GM19372 (cell line): Measurements from ENCODE around the gene LTN1.
A peak's percentile ranks its signal among the peaks of the same experiment; 100 is the strongest.

Experiments
- ATAC-seq: cut with Tn5 transposase; IDR thresholded peaks from one replicate; pipeline ENCODE4 v1.9.1; 2021; ENCODE audit warnings: mild to moderate bottlenecking, low read depth, moderate library complexity; ENCODE audit not compliant: unreplicated experiment

LTN1 gene

DNA sequence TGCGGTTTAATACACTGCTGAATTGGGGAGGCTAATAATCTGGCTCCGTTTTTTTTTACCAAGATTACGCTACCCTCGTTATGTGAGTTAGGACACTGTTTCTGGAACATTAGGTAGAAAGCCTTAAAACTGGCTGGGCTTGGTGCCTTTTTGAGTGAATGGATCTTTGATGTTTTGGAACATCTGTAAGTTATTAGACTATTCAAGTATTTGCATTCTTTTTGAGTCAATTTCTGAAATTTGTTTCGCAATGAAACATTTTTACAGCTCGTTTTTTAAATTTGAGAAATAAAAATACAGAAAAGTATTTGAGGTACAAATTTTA lies 106.9 kb downstream of the LTN1 start:
- no peak for ATAC-seq

DNA sequence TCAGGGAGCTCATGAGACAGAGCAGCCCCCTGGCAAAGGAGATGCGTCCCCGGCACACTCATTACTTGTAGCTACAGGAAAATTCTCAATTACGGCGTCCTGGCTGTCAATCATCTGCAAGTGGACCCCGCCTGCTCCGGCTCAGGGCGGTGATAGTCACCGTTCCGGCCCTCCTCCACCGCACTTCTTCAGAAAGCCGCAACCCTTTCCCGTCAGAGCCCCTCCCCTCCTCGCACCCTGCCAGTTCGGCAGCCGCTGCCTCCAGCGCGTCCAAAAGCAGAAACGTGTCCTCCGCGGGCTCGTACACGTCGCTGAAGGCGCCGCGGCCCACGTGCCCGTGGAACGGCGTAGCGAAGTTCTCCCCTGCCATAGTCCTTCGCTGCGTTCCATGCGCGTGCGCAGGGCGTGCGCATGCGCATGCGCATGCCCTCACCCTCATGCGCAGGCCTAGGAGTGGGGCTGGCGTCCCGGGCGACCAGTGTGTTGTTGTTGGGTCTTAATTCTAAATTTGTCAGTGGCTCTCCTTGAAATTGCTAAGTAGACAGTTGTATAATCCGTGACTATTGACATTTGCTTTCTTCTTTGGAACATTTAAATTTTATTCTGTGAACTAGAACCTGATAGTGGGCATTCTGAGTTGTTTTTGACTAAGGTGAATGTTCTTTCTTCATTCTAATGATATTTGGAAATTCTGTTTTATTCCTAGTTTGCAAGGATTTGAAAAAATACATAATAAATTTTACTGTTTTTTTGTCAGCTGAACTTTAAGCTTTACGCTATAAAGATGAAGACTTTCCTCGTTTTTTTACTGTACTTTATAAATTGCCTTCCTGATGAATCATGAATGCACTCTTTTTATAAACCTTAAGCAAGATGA lies 107.5 kb downstream of the LTN1 start:
- peak; percentile 98 for ATAC-seq

DNA sequence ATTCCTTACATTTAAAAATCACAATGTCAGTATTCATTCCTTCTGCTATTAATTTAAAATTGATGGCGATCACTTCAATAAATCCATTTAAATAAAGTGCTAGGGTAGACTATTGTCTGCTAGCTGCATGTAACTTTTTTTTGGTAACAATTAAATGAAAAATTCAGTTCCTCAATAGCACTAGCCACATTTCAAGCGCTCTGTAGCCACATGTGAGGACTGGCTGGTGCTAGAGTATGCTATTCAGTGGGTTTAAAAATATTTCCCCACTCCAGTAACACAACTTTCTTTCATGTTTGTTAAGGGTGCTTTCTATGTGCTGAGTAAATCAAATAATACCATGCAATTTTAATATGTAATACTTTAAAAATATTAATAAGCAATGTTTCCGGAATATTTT lies 108.2 kb downstream of the LTN1 start:
- ATAC-seq, result peak; percentile 24

DNA sequence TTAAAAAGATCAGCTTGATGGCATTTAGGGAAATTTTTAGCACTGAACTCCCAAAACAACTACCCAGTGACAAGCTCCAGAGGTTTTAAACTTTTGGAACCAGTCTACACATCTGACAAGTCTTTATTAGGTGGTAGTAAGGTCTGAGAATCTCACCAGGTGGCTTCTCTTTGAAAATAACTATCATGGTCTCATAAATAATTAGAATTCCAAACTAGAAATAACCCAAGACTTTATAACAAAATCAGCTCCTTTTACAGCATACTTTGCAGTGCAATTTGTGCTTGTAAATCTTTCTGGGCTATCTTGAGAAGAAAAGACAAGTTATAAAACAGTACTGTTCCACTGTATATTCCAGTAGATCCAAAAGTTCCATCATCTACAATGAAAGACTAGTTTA lies 108.7 kb downstream of the LTN1 start:
- ATAC-seq, result no peak

DNA sequence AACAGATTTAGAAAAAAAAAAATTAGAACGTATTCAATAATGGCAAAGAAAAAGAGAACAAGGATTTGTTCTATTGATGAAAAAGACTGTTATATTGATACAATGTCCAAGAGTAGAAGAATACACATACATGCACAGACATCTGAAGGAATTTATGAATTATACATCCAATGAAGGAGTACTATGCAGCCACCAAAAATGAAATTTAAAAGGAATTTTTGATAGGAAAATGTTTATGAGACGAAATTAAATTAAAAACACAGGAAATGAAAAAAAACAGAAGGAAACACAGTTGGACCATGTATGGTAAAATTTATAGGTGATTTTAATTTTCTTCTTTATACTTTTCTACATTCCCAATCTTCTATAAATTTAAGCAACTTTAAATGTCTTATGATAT lies 110.3 kb downstream of the LTN1 start:
- no peak for ATAC-seq
